Activated T-cell treated with anti-CD3 and anti-CD28 coated beads, Interleukin-2, amount 50 U/mL, for 72 hours (primary cell): Measurements from ENCODE around the gene COP1. TPM values are rescaled to one million over a fixed set of nuclear protein-coding genes. Genes with fewer than 3 reads are reported as not detected.
A peak's percentile ranks its signal among the peaks of the same experiment; 100 is the strongest.

Experiments used
- ATAC-seq, 2 donors: fragments of 150-1000 bp; cut with Tn5 transposase; replicated peaks in 1 of 2; 2 replicates each; pipeline ENCODE4 v1.10.0; 2021; ENCODE audit warnings: moderate library complexity in 2 of 2, mild to moderate bottlenecking in 1 of 2
- DNase-seq, 2 donors: peaks; one replicate each; pipeline ENCODE4 v3.0.0; 2021 to 2022; ENCODE audit warnings: mixed read lengths in 1 of 2
- H3K27ac Mint-ChIP-seq: one replicate; pipeline ENCODE4 v1.8.0; 2022; ENCODE audit warnings: mild to moderate bottlenecking, moderate library complexity, mixed read lengths
- H3K27me3 Mint-ChIP-seq: one replicate; pipeline ENCODE4 v1.8.0; 2022; ENCODE audit warnings: low read depth, mixed read lengths
- H3K36me3 Mint-ChIP-seq, 2 donors: one replicate each; pipeline ENCODE4 v1.8.0; 2022; ENCODE audit warnings: mixed read lengths in 2 of 2, mild to moderate bottlenecking in 1 of 2; ENCODE audit not compliant: insufficient read depth in 2 of 2
- H3K4me1 Mint-ChIP-seq: one replicate; pipeline ENCODE4 v1.8.0; 2022; ENCODE audit warnings: low read depth, mixed read lengths
- H3K4me3 Mint-ChIP-seq, 2 donors: one replicate each; pipeline ENCODE4 v1.8.0; 2022; ENCODE audit warnings: mild to moderate bottlenecking in 2 of 2, mixed read lengths in 2 of 2, moderate library complexity in 2 of 2
- H3K9me3 Mint-ChIP-seq, 2 donors: one replicate each; pipeline ENCODE4 v1.8.0; 2022; ENCODE audit warnings: mixed read lengths in 2 of 2
- total RNA-seq, 2 donors: library from RNA; stranded (reverse); gene quantifications; one replicate each; pipeline ENCODE4 v1.2.3, GENCODE V29; 2022

COP1 gene
- total RNA-seq, 2 donors from 2014 or later: 53.5 to 56.8 TPM

DNA sequence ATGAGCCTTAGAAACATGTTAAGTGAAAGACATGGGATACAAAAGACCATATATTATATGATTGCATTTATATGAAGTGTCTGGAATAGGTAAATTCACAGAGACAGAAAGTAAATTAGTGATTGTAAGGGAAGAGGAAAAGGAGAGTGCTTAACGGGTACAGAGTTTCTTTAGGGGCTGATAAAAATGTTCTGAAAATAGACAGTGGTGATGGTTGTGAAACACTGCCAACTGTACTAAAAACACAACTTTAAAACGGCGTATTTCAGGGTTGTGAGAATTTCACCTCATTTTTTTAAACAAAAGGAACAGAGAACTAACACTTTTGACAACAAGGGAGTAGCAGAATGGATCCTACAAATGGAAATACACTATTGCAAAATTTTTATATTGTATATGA lies 13.4 kb downstream of the COP1 start:
- ATAC-seq (no peak), DNase-seq (no peak)
- peaks cover 0 to 2% of the 10 kb centered on the region in 2 donors for H3K9me3 Mint-ChIP-seq
- peak overlapping the region in 1 of 2 donors; percentile 25 for H3K4me3 Mint-ChIP-seq
- H3K4me1 Mint-ChIP-seq: peaks cover 83% of the 10 kb centered on the region
- no peaks in the 10 kb centered on the region for H3K27me3 Mint-ChIP-seq
- H3K27ac Mint-ChIP-seq: peak overlapping the region; percentile 90
- H3K36me3 Mint-ChIP-seq: peaks cover 1 to 21% of the 10 kb centered on the region in 2 donors

DNA sequence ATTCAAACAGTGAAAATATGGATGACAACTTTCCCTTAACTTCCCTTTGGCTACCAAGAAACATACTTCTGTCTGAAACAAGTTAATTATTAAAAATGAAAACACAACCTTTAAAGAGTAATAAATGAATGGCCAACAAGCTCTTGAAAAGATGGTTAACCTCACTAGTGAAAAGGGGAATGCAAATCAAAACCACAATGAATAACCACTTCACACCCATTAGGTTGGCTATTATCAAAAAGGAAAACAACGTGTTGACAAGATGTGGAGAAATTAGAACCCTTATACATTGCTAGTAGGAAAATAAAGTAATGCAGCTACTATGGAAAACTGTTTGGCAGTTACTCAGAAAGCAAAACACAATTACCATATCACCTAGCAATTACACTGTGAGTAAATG lies 14.1 kb downstream of the COP1 start:
- peak overlapping the region; percentile 68 for H3K27ac Mint-ChIP-seq
- peak overlapping the region in 1 of 2 donors; percentile 53 for H3K4me3 Mint-ChIP-seq
- peaks cover 83% of the 10 kb centered on the region for H3K4me1 Mint-ChIP-seq
- H3K9me3 Mint-ChIP-seq: peaks cover 0 to 2% of the 10 kb centered on the region in 2 donors
- ATAC-seq: peak; percentile 45 to 64
- peaks cover 1 to 19% of the 10 kb centered on the region in 2 donors for H3K36me3 Mint-ChIP-seq
- no peak for DNase-seq
- no peaks in the 10 kb centered on the region for H3K27me3 Mint-ChIP-seq

DNA sequence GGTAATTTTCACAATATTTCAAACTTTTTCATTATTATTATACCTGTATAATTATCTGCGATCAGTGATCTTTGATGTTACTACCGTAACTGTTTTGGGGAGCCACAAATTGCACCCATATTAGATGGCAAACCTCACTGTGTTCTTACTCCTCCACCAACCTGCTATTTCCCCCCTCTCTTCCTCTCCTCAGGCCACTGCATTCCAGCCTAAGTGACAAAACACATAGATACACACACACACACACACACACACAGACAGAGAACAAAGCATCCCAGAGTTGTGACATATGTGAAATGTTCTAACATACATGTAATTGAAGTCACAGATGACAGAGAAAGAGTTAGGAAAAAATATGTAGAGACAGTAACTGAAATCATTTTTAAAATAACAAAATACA lies 18.5 kb downstream of the COP1 start:
- peak overlapping the region in 1 of 2 donors; percentile 56 for H3K4me3 Mint-ChIP-seq
- H3K4me1 Mint-ChIP-seq: peaks cover 55% of the 10 kb centered on the region
- no peaks in the 10 kb centered on the region for H3K27me3 Mint-ChIP-seq
- DNase-seq (no peak), ATAC-seq (no peak)
- no peak overlapping the region for H3K27ac Mint-ChIP-seq
- H3K36me3 Mint-ChIP-seq: peaks cover 0 to 16% of the 10 kb centered on the region in 2 donors
- H3K9me3 Mint-ChIP-seq: peaks cover 0 to 2% of the 10 kb centered on the region in 2 donors

DNA sequence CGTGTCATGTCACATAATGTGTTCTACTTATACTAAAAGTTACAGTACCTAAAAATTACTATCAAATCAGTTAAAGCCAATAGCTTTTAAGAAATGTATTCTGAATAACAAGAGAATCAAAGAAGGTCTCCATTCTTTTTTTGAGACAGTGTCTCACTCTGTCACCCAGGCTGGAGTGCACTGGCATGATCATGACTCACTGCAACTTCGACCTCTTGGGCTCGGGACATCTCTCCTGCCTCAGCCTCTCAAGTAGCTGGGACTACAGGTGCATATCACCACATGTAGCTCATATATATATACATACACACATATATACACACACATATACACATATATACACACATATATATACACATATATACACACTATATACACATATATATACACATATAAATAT lies 20.1 kb downstream of the COP1 start:
- no peaks in the 10 kb centered on the region for H3K27me3 Mint-ChIP-seq
- peaks cover 0 to 2% of the 10 kb centered on the region in 2 donors for H3K9me3 Mint-ChIP-seq
- no peak for ATAC-seq
- no peak overlapping the region for H3K4me3 Mint-ChIP-seq
- H3K27ac Mint-ChIP-seq: no peak overlapping the region
- peaks cover 48% of the 10 kb centered on the region for H3K4me1 Mint-ChIP-seq
- H3K36me3 Mint-ChIP-seq: peaks cover 2 to 13% of the 10 kb centered on the region in 2 donors
- DNase-seq: no peak

DNA sequence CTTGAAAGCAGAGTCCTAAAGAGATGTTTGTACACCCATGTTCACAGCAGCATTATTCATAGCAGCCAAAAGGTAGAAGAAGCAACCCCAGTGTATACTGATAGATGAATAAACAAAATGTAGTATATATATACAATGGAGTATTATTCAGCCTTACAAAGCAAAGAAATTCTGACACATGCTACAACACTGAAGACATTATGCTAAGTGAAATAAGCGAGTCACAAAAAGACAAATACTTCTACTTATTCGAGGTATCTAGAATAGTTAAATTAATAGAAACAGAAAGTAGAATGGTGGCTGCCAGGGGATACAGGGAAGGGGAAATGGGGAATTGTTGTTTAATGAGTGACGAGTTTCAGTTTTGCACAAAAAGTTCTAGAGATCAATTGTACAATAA lies 23.5 kb downstream of the COP1 start:
- peak overlapping the region; percentile 38 for H3K27ac Mint-ChIP-seq
- ATAC-seq (peak in 1 of 2 donors; percentile 45), DNase-seq (no peak)
- H3K9me3 Mint-ChIP-seq: peaks cover 0 to under 1% of the 10 kb centered on the region in 2 donors
- no peak overlapping the region for H3K4me3 Mint-ChIP-seq
- peaks cover 39% of the 10 kb centered on the region for H3K4me1 Mint-ChIP-seq
- H3K27me3 Mint-ChIP-seq: no peaks in the 10 kb centered on the region
- peaks cover 2 to 8% of the 10 kb centered on the region in 2 donors for H3K36me3 Mint-ChIP-seq

DNA sequence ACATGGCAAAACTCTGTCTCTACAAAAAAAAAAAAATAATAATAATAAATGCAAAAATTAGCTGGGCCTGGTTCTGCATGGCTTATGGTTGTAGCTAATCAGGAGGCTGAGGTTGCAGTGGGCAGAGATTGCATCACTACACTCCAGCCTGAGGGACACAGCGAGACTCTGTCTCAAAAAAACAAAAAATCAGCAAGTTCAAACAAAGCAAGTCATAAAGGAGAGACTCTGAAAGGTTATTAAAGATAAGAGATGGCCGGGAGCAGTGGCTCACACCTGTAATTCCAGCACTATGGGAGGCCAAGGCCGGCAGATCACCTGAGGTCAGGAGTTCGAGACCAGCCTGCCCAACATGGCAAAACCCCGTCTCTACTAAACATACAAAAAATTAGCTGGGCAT lies 28.8 kb downstream of the COP1 start:
- Mint-ChIP-seq H3K9me3 (no peaks in the 10 kb centered on the region), H3K27ac (peak overlapping the region; percentile 5), H3K27me3 (no peaks in the 10 kb centered on the region), H3K4me3 (peak overlapping the region; percentile 3 to 55), H3K36me3 (peaks cover 9 to 27% of the 10 kb centered on the region in 2 donors), H3K4me1 (peaks cover 45% of the 10 kb centered on the region)
- DNase-seq (no peak), ATAC-seq (peak in 1 of 2 donors; percentile 30)

DNA sequence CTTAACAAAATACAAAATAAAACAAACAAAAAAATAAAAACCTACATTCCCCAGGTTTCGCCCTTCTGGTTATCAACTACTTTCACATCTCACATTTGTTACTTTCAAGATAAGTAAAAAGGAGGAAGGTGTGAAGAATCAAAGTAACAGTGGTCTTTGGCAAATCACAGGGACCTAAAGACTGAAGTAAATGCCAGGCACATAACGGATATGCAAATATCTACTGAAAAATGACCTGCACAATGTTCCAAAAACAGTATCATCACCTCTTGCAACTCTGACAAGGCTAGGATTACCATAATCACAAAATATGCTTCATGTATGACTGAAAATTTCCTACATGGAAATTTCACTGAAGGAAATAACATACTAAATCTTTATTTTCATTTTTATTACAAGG lies 29.3 kb downstream of the COP1 start:
- peak; percentile 74 to 89 for ATAC-seq
- no peaks in the 10 kb centered on the region for H3K9me3 Mint-ChIP-seq

DNA sequence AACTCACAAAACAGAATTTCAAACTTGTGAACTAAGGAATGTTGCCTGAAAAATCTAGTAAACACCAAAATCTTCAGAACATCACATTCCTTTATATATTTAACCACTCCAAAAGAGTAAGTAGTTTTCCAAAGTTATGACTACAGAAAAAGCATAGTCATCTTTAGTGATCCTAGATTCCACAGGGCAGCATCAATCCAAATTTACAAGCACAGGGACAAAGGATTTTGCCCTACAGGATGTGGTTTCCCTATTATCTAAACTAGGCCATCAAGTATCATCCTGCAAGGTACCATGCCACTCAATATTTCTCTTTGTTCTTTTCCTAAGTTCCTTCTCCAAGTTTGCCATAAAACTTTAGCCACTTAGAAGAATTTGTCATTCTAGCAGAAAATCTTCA lies 33.0 kb downstream of the COP1 start:
- H3K27me3 Mint-ChIP-seq: no peaks in the 10 kb centered on the region
- no peak overlapping the region for H3K27ac Mint-ChIP-seq
- H3K4me1 Mint-ChIP-seq: peaks cover 33% of the 10 kb centered on the region
- H3K9me3 Mint-ChIP-seq: no peaks in the 10 kb centered on the region
- ATAC-seq (no peak), DNase-seq (no peak)
- no peak overlapping the region for H3K4me3 Mint-ChIP-seq
- peaks cover 15 to 32% of the 10 kb centered on the region in 2 donors for H3K36me3 Mint-ChIP-seq

More for the DNA sequence above, 29.3 kb downstream of the COP1 start:
- peaks cover 44% of the 10 kb centered on the region for H3K4me1 Mint-ChIP-seq
- no peak for DNase-seq
- H3K27ac Mint-ChIP-seq: peak overlapping the region; percentile 92
- H3K4me3 Mint-ChIP-seq: peak overlapping the region; percentile 42 to 89
- no peaks in the 10 kb centered on the region for H3K27me3 Mint-ChIP-seq
- peaks cover 9 to 28% of the 10 kb centered on the region in 2 donors for H3K36me3 Mint-ChIP-seq

DNA sequence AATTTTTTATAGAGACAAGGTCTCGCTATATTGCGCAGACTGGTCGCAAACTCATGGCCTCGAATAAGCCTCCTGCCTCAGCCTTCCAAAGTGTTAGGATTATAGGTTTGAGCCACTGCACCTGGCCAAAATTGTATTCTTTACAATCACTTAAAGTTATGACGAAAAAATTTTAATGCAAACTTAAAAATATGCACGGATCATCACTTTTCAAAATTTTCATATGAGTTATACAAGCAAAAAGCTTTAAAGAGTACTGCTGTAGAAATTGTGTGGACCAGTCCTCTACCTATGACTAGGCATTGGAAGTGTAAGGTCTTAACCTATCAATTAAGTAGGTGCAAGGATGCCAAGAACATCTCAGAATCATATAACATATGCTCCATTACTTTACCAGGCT lies 34.9 kb downstream of the COP1 start:
- no peak overlapping the region for H3K27ac Mint-ChIP-seq
- H3K4me1 Mint-ChIP-seq: peaks cover 18% of the 10 kb centered on the region
- no peak for ATAC-seq
- no peaks in the 10 kb centered on the region for H3K27me3 Mint-ChIP-seq
- no peak for DNase-seq
- no peaks in the 10 kb centered on the region for H3K9me3 Mint-ChIP-seq
- H3K36me3 Mint-ChIP-seq: peaks cover 17 to 26% of the 10 kb centered on the region in 2 donors
- H3K4me3 Mint-ChIP-seq: no peak overlapping the region

DNA sequence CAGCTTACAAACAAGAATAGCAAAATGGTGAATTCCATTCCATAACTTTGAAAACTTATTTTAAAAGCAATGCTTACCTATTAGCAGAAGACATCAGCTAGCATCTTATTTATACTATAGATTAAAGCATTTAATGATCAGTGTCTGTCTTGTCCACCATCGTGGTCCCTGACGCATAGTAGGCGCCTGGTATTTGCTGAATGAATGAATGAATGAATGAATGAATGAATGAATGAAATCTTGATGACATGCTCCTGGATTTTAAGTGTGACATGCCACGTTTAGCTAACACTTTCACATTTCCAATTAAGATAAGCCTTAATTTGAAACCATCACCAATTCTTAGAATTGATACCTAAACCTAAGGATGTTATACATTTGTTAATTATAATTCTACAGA lies 39.9 kb downstream of the COP1 start:
- Mint-ChIP-seq H3K9me3 (peaks cover 0 to 2% of the 10 kb centered on the region in 2 donors), H3K36me3 (peaks cover 12 to 25% of the 10 kb centered on the region in 2 donors), H3K27me3 (no peaks in the 10 kb centered on the region), H3K4me3 (no peak overlapping the region), H3K4me1 (peaks cover 33% of the 10 kb centered on the region), H3K27ac (no peak overlapping the region)
- DNase-seq (no peak), ATAC-seq (no peak)

DNA sequence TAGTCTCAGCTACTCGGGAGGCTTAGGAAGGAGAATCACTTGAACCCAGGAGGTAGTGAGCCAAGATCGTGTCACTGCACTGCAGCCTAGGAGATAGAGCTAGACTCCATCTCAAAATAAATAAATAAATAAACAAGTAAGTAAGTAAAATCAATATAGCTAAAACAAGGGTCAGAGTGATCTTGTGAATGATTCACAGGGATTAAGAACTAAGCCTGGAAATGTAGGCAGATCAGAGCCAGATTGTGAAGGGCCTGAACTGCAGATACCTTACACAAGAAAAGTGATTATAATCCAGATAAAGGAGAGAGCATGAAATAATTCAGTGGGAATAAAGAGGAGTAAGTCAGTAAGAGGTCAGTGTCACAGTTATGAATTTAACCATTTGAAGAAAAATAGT lies 41.5 kb downstream of the COP1 start:
- peaks cover 0 to 2% of the 10 kb centered on the region in 2 donors for H3K9me3 Mint-ChIP-seq
- H3K4me3 Mint-ChIP-seq: no peak overlapping the region
- no peaks in the 10 kb centered on the region for H3K27me3 Mint-ChIP-seq
- peaks cover 10 to 28% of the 10 kb centered on the region in 2 donors for H3K36me3 Mint-ChIP-seq
- no peak overlapping the region for H3K27ac Mint-ChIP-seq
- no peak for DNase-seq
- ATAC-seq: no peak
- peaks cover 46% of the 10 kb centered on the region for H3K4me1 Mint-ChIP-seq

DNA sequence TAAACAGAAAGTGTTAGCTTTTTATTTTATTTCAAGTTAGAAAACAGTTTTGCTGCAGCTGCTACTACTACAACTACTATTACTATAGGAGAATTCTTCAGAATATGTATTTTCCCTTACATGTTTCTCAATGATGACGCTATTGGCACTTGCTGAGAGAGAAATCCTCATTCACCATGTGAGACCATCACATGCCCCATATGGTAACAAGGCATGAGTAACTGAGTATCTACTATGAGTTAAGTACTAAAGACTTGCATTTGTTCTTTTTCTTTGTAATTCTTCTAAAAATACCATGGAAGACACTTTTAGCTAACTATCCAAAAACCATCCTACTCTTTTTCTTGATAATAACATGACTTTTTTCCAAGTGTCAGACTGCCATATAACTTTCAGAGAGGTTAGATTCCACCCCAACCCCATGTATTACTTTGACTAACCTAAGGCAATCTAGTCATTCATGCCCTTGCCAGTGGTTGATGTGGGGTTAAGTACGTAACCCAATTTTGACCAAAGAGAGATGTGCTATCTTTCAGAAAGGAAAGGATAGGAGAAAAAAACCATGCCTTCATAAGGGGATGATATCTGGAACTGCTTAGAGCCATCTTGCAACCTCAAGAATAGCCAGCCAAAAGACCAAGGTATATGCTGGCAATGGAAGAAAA lies 42.9 kb downstream of the COP1 start:
- Mint-ChIP-seq H3K9me3 (peaks cover 0 to 2% of the 10 kb centered on the region in 2 donors), H3K4me1 (peaks cover 59% of the 10 kb centered on the region), H3K4me3 (peak overlapping the region in 1 of 2 donors; percentile 68), H3K27ac (peak overlapping the region; percentile 80), H3K27me3 (no peaks in the 10 kb centered on the region), H3K36me3 (peaks cover 9 to 31% of the 10 kb centered on the region in 2 donors)
- DNase-seq (peak; percentile 45 to 52), ATAC-seq (peak; percentile 94 to 96)

DNA sequence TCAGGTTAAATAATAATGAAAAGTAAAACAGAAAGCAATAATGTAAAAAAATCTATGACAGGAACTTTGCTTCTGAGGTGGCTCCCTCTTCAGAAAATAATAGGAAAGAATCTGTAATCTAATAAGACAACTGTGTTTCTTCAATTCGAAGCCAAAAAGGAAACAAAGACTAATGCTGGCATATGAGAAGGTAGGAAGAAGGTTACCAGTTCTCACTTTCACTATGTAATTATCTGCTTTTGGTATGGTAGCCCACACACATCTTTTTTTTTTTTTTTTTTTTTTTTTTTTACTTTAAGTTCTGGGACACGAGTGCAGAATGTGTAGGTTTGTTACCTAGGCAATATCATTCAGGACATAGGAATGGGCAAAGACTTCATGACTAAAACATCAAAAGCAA lies 47.1 kb downstream of the COP1 start:
- peaks cover 60% of the 10 kb centered on the region for H3K4me1 Mint-ChIP-seq
- peaks cover 2 to 3% of the 10 kb centered on the region in 2 donors for H3K9me3 Mint-ChIP-seq
- ATAC-seq (peak; percentile 33 to 34), DNase-seq (no peak)
- H3K27me3 Mint-ChIP-seq: no peaks in the 10 kb centered on the region
- H3K4me3 Mint-ChIP-seq: peak overlapping the region; percentile 60 to 69
- H3K27ac Mint-ChIP-seq: peak overlapping the region; percentile 44
- H3K36me3 Mint-ChIP-seq: peaks cover 20 to 61% of the 10 kb centered on the region in 2 donors

DNA sequence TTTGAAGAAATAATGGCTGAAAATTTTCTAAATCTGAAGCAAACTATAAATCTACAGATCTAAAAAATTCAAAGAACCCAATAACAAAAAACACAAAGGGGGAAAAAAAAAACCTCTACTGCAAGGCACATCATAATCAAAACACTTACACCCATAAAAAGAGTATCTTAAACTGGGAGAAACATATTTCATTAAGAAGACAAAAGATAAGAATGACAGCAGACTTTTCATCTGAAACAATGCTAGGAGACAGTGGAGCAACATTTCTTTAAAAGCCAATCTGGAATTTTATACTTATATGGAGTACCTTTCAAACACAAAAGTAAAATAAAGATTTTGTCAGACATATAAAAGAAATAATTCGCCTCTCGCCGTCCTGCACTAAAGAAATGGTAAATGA lies 49.1 kb downstream of the COP1 start:
- DNase-seq: no peak
- H3K4me3 Mint-ChIP-seq: no peak overlapping the region
- H3K4me1 Mint-ChIP-seq: peaks cover 44% of the 10 kb centered on the region

More for the DNA sequence above, 49.1 kb downstream of the COP1 start:
- Mint-ChIP-seq H3K27me3 (no peaks in the 10 kb centered on the region), H3K36me3 (peaks cover 25 to 66% of the 10 kb centered on the region in 2 donors), H3K27ac (no peak overlapping the region), H3K9me3 (peaks cover 2 to 3% of the 10 kb centered on the region in 2 donors)
- no peak for ATAC-seq
